Measurements from ENCODE around the gene PRR23E.

PRR23E gene

DNA sequence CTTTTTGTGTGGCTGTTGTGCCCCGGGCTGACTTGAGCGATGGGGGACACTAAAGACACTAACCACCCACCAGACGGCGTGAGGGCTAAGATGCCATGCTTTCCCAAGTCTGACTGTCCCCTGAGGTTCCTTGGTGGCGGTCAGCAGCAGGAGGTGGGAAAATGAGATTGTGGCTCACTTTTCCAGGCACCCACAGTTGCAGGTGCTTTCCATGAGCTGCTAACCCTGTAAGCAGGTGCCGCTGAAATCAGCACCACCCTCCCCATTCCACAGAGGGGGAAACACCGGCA is 17.7 kb downstream of the PRR23E start:
- DNase-seq = no peak

DNA sequence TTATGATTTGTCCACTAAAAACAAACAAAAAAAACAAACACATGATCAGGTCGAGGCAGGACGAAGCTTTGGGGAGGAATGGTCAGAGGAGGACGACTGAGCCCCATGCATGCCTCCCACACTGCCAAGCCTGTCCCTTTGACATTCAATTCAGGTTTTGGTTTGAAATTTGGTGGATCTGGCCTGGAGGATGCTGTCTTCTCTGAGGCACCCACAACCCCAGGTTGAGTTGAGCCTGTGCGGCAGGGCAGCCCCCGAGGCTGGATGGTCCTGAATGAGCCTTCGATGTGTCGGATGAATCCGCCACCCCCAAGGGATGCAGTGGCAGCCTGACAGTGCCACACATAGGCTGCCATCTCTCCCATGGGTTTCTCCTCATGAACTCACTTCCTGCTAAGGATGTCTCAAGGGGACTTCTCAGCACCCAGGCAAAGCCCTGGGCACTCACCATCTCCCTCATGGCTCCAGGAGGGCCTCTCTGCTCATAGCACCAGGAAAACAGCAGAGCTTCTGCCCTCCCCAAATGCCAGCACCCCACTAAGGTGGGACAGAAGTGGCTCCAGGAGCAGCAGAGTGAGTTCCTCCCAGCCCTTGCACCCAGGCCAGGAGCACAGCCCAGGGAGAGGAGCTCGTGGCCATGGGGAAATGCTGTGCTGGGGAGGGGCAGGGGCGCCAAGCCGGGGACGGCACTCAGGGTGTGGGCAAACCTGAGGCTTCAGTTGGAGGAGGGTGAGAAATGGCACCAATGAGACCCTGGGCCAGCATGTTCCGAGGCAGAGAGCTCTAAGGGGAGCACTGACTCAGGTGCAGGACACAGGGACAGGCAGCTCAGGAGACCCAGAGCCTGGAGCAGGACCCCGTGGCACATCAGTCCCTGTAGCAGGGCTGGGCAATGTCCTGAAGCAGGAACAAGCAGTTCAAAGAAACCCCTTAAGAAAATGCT is 18.5 kb downstream of the PRR23E start:
- no peak for DNase-seq

DNA sequence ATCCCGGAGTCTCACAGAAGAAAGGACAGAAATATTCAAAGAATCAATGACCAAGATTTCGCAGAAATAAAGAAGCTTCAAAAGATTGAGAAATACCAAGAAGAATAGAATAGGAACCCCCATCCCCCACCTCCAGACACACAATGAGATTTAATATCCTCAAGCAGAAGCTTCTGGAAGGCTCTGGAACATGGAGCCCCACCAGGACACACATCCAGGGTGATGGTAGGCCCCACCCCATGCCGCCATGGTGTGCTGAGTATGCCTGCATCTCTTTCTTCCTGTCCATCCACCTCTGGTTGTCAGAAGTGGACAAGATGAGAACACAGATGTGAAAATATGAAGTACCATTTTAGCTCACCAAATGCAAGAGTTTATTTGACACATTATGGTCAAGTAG is 19.3 kb downstream of the PRR23E start:
- no peak for DNase-seq

DNA sequence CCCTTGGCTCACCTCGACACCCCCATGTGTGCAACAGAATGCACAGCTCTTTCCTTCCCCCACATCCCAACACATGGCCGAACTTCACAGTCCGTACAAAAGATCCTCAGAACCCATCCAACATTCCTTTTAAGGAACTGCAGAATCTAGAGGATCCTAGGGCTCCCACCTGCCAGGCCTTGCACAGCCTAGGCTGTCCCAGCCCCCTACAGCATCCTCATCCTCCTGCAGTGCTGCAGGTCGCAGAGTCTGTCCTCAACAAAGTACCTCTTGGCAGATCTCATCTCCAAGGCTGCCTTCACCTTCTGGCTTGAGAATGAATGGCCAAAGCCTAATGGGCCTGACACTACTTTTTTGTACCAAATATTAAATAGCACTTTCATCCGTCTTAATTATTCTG is 19.8 kb downstream of the PRR23E start:
- no peak for DNase-seq

DNA sequence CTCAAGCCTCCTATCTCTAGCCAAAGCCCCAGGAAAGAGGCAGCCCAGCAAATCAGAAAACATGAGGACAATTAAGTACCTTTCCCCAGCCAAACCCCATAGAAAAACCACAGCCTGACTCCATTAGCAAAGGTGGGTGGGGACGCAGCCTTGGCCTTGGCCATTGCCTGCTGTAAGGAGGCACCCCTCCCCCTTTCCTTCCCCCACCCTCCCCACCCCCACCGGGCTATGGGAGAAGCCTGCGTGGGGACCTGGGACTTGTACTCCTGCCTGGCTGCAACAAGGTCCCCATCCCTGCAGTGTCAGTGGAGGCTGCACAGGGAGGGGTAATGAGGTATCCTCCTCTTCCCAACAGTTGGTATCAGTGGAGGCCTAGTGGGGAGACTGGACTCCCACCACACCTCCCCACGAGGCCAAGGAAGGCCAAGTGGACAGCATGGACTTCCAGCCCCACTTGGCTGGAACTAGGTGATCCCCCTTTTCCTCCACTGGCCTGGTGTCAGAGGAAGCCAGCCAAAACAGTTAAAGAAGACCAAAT is 20.5 kb downstream of the PRR23E start:
- no peak for DNase-seq

DNA sequence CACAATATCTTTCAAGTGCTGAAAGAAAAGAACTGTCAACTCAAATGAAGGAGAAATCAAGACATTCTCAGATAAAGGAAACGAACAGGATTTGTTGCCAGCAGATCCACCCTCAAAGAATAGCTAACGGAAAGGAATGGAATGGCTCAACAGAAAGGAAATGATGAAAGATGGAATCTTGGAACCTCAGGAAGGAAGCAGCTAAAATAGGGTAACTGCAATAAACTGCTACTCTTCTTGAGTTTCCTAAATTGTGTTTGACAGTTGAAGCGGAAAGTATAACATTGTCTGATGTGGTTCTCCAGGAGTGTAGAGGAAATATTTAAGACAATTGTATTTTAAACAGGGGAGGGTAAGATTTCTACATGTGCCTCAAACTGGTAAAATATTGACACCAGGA is 22.0 kb downstream of the PRR23E start:
- no peak for DNase-seq

DNA sequence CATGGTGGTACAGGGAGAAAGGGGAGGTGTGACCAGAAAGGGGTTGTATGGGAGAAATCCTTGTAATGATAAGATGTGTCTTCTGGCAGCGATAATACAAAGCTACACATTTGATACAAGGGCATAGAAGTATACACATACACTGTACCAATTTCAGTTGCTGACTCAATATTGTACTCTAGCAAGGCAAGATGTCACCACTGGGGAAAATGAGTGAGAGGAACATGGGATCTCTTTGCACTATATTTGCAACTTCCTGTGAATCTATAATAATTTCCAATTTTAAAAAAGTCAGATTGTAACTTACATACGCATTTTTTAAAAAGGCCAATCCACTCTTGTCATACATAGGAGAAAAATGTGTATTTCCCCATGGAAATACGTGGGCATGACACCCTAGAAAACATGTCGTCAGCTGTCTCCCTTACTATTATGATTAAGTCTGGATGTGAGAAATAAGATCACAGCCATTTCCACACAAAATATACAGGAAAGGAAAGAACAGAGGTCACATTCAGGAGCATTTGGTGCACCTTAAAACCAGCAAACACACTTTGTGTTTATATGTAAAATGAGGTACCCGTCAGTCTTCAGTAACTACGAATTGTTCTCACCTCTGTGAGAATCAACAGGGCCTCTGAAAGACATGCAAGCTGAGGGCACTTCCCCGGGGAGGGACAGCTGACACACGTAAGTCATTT is 22.9 kb downstream of the PRR23E start:
- DNase-seq = no peak

DNA sequence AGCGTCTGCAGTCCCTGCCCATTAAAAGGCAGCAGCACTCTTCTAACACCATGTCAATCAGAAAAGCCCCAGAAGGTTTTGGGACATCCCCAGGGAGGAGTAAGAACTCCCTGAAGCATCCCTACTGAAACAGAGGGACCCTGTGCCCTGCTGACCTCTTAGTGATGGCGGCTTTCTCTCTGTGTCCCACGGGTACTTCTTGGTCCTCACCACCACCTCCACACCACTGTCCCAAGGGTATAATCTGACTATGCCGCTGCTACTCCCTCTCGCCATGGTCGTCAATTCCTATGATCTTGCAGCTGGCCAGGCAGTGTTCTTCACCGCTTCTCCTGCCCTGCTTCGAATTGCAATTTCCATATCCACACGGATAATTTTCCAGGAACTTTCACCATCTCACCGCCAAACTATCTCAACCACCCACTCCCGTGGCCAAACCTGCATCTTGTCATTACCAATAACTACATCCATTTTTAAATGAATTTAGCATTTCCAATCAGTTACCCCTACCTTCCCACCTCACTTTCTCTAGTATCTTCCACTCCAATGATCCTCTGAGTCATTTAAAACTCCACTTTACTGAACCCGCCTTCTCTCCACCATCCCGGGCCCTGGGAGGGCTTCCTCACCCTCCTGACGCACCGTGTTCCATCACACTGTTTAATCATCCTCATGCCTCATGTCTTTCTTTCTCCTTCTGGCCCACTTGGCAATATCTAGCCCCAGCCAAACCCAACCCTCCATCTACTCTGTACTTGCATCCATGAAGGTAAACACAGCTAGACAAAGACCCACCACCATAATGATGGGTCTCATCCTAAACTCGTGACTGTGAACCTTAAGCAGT is 23.7 kb downstream of the PRR23E start:
- no peak for DNase-seq

DNA sequence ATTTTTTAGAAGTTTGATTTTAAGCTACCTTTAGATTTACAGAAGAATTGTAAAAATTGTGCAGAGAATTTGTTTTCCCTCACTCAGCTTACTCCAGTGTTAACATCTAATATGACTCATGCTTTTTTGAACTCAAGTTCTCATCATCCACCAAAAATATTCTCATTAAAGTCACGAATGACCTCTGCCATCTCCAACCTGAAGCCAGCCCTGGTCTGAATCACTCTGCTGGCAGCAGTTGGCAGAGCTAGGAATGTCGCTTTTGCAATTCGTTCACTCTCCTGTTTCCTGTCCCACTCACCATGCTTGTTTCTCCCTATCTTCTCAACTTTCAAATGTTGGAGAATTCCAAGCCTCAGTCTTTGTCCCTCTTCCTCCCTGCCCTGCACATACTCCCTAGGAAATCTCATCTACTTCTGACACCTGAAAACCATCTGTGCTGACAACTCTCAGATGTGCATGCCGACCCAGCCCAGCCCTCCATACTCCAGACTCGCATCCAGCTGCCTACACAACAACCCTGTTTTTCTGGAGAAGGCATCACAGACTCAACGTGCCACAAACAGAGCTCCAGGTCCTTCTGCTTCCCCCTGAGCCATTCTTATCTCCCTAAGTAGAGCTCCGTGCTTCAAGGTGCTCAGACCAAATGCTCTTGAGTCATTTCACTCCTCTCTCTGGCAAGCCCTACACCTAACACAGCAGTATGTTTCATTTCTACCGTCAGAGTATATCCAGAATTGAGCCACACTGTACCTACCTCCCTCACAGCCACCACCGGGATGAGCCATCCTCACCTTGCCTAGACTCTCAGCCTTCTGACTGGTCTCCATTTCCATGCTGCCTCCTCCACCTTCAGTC is 24.9 kb downstream of the PRR23E start:
- peak; percentile 10 for DNase-seq

DNA sequence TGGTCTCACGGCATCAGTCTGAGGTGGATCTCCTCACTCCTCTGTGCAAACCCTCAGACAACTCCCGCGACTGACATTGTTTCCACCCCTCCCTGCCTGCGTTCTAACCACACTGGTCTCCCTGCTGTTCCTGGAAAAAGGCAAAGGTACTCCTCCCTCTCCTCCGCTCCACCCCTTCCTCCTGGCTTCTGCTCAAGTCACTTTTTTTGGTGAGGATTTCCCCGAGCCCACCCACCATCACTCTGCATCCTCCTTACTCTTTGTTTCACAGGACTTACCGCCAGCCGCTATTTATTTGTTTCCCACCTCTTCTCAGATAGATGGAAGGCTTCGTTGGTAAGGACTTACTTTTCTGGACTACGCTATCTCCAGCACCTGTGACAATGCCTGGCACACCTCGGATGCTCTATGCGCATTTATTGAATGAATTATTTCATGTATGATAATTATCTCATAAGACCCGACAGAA is 25.6 kb downstream of the PRR23E start:
- no peak for DNase-seq

DNA sequence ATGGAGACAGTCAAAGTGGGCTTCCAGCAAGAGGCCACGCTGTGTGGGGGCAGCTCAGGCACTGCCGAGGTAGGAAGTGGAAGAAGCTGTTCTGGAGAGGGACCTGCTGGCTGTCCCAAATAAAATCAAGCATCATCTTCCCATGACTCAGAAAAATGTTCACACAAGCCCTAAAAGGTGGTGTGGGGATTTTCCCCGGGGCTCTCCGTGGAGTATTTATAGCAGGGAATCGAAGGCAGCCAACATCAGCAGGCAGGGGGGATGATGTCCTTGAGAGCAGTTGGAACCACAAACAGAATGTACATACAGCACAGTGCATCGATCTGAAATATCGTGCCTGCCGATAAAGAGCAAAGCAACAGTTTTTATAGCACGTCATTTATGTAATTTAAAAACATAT is 27.6 kb downstream of the PRR23E start:
- no peak for DNase-seq

DNA sequence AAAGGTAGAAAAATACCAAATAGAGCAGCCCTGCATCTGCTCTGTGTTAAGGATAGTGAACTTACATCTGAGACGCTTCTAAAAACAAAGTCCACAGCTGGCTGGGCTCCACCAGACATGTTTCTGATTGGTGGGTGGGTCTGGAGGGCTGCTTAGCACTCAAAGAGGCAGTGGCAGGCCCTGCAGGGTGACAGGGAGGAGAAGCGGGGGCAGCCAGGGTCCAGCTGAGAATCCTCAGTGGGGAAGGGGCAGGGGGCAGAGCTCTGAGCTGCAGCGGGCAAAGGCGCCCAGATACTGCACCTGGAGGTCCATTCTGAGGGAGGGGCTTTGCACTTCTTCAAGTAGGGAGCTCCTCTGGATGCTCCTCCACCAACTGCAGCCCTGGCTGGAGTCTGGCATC is 28.1 kb downstream of the PRR23E start:
- DNase-seq = no peak

DNA sequence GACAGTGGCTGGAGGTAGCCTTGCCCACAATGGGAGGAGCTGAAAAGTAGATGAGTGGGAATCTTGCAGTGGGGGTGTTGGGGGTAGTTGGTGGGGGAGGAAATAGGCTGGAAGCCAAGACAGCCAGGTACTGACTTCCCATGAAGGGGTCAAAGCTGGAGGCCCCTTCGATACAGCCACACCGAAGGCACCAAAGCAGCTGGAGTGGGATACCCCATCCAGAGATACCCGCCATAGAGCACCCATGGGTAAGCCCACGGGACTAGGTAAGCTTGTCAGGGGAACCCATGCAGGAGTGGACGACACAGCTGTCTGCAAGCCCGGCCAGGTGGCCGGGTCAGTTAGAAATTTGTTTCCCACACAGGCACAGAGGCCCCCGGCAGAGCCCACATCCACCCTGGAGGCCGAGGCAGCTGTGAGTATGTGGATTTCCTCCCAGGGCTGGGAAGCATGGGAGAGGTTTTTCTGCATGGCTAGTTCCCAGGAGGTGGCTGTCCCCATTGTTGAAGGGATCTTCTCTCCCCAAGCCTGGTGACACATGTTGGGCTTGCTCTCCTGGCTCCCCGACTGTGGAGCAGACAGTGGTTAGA is 28.6 kb downstream of the PRR23E start:
- no peak for DNase-seq

DNA sequence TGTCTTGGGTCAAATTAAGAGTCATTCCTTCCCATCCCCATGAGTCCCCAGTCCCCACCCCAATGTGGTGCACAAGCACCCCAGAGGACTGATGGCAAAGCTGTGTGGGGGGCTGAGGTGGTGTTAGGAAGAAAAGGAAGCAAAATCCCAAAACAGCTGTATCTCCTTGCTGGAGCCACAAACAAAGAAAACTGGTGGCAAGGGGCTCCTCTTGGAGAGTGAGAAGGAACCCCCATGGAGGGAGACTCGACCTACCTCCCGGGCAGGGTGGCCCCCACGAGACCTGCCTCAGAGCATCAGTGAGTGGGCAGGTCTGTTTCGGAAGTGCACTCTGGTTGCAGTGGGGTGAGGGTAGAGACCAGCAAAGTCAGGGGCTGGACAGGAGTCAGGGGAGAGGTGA is 29.2 kb downstream of the PRR23E start:
- DNase-seq = no peak

DNA sequence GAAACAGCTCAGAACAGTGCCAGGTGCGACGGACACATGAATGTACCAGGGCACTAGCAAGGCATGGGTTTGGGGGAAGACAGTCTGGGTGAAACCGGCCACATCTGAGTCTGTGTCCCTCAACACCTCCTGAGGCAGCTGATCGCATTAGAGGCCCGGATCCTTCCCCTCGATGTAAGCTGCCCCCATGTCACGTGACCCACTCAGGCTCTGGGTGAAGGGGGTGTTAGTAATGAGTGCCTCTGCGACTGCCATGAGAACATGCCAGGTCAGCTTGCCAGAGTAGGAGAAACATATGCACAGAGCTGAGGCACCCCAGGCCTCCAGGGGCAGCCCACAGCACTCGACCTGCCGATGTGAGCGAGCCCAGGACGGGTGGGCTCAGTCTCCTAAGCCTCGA is 29.7 kb downstream of the PRR23E start:
- no peak for DNase-seq

DNA sequence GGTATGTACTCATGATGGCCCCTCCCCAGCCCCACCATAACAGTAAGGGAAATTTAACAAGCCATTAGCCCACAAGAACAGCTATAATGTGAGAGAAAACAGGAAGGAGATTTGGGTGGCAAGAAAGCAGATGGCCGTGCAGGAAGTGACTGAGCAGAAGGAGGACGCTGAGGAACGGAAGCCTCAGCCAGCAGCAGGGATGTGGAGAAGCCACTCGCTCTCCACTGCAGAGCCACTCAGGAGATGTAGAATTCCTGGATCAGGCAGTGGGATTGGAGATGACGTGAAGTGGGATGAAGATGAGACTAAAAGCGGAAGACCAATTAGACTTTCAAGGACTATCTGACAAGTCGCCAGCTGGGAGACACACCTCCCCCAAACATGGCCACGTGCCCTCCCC is 31.2 kb downstream of the PRR23E start:
- DNase-seq = no peak

DNA sequence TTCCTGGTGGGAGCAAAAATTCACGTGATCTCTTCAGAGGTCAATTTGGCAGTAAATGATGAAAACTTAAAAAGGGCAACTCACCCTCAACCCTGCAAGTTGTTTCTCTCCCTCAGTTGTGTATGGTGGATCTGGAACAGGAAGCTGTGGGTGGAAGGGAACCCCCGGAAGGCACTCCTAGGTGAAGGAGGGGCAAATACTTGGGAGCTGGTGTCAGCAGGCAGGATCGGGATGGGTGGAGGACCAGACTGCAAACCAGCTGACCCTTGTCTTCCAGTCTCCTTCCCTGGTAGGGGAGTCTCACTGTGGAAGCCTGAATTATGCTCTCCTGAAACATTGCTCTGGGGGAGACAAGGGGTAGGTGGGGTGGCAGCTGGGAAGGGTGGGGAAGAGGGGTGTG is 33.5 kb downstream of the PRR23E start:
- no peak for DNase-seq

DNA sequence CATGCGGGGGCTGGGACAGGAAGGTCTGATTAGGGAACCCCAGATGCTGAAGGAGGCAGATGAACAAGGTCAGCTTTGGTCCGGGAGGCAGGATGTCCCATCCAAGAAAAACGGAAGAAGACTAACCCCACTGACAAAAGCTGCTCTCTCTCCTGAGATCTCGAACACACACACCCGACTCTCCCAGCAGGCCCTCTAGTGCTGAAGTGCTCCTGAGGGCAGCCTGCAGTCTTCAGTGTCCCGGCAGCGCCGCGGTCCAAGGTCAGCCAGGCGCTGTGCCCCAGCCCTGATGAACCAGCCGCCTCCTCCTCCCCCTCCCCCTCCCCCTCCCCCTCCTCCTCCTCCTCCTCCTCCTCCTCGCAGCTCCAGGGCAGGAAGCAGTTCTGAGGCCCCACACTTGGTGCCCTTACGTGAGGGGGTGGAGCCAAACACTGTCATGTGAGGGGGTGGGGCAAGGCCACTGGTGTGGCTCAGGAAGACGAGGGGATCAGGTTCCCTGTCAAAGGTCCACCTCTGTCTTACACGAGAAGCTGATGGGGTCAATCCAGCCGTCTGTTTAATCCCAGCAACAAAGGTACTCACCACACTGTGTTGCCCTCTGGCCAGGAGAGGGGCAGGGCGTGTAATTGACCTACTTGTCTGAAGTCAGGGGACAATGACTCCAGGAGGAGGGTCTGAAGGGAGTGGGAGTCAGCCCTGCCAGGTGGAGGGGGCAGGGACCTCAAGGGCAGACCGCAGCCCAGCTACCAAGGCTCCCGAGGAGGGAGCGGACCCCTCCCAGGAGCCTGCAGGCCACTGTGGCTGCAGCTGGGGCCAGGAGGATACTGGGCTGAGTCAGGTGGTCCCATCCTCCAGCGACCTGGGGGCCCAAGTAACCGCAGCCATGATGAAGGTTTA is 34.3 kb downstream of the PRR23E start:
- DNase-seq = no peak

DNA sequence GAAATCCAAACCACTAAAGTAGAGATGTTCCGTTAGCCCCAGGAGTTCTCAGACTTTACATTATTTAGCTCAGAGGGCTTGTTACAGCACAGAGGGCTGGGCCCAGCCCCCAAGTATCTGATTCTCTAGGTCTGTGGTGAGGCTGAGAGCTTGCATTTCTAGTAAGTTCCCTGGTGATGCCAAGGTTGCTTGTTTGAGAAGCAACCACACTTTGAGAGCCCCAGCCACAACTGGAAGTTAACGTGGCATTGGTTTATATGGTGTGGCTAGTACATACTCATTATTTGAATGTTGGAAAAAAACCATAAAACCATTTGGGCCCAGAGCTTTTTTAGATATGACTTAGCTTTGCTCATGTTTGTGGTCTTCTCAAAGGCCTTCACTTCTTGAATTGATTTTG is 35.9 kb downstream of the PRR23E start:
- no peak for DNase-seq

DNA sequence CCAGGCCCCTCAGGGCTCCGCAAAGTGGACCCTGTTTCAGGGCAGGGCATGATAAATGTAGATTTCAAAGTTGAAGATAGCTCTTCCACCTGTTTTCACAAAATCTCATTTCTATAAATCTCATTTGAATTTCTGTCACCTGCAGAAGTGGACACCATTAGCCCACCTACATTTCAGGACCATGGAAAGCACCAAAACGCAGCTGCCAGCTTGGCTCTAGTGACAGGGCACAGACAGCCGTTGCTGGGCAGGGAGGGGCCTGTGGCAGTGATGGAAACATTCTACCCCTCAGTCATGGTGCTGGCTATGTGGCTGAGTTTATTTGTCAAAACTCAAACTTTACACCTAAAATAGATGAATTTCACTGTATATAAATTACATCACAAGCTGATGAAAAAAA is 40.4 kb downstream of the PRR23E start:
- peak; percentile 14 for DNase-seq

DNA sequence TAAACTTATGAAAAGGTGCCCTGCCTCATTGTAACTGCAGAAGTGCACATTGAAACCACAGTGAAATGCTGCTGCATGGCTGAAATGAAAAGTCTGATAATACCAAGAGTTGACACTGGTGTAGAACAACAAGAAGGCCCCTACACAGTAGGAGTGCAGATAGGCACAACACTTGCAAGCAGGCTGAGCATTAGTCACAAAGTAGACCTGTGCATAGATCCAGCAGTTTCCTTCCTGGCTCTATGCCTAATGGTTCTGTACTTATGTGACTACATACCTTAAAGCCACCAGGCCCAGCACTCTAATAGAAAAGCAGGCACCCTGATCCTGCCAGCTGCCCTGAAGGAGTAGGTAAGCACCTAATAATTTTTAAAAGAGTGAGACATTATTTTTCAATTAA is 41.8 kb downstream of the PRR23E start:
- DNase-seq = no peak
